SJSA1 (cell line): ENCODE measurements around the gene GRID1. TPM values are rescaled to one million over a fixed set of nuclear protein-coding genes. Genes with fewer than 3 reads are reported as not detected.
"Not testable (repeated sequence)": the region's sequence is repeated elsewhere in the genome, so short reads cannot be mapped to it uniquely, and the experiment has no call there.

Source experiments
- DNase-seq, 2 experiments: peaks; one replicate each; pipeline ENCODE4 v3.0.0-alpha.2; 2015 to 2020; ENCODE audit warnings: low spot score in 2 of 2, low read depth in 1 of 2
- H3K27ac ChIP-seq: fragments of 250-450 bp; sonication (Bioruptor Pico); 2 replicates; pipeline ENCODE4 v1.5.1; 2020; ENCODE audit warnings: mild to moderate bottlenecking, moderate library complexity
- H3K27me3 ChIP-seq: fragments of 250-450 bp; sonication (Bioruptor Pico); replicated peaks from 2 replicates; pipeline ENCODE4 v1.5.1; 2020; ENCODE audit warnings: mild to moderate bottlenecking, moderate library complexity
- H3K36me3 ChIP-seq: fragments of 250-450 bp; sonication (Bioruptor Pico); 2 replicates; pipeline ENCODE4 v1.5.1; 2020; ENCODE audit warnings: mild to moderate bottlenecking
- H3K4me1 ChIP-seq: fragments of 250-450 bp; sonication (Bioruptor Pico); replicated peaks from 2 replicates; pipeline ENCODE4 v1.6.1; 2021; ENCODE audit warnings: mild to moderate bottlenecking
- H3K4me3 ChIP-seq: fragments of 250-450 bp; sonication (Bioruptor Pico); 2 replicates; pipeline ENCODE4 v1.5.1; 2020; ENCODE audit warnings: mild to moderate bottlenecking
- H3K9me3 ChIP-seq: fragments of 250-450 bp; sonication (Bioruptor Pico); replicated peaks from 2 replicates; pipeline ENCODE4 v1.5.1; 2020; ENCODE audit warnings: mild to moderate bottlenecking
- total RNA-seq: library from RNA; depleted of rRNA; stranded (reverse); fragments of >200 nt; shearing (Covaris generic); gene quantifications from 2 replicates; pipeline ENCODE4 v1.2.3, GENCODE V29; 2014

The GRID1 gene
- total RNA-seq, 1 experiment from 2014 or later = 0.05 TPM

- Histone ChIP-seq H3K36me3 (no peaks in the 10 kb centered on the region), H3K4me1 (no peaks in the 10 kb centered on the region), H3K4me3 (no peak overlapping the region), H3K27ac (no peak overlapping the region), H3K9me3 (no peaks in the 10 kb centered on the region), H3K27me3 (no peaks in the 10 kb centered on the region)
- peak in 1 of 2 experiments; percentile 25 for DNase-seq
Observed at GRCh38 chr10:86104611-86105145, 261.9 kb downstream of the GRID1 start.

- H3K9me3 ChIP-seq = no peaks in the 10 kb centered on the region
- no peak overlapping the region for H3K27ac ChIP-seq
- H3K27me3 ChIP-seq = no peaks in the 10 kb centered on the region
- H3K36me3 ChIP-seq = no peaks in the 10 kb centered on the region
- DNase-seq = peak in 1 of 2 experiments; percentile 22
- H3K4me3 ChIP-seq = no peak overlapping the region
- no peaks in the 10 kb centered on the region for H3K4me1 ChIP-seq
Observed at GRCh38 chr10:86104156-86104555, 262.4 kb downstream of the GRID1 start.

DNA sequence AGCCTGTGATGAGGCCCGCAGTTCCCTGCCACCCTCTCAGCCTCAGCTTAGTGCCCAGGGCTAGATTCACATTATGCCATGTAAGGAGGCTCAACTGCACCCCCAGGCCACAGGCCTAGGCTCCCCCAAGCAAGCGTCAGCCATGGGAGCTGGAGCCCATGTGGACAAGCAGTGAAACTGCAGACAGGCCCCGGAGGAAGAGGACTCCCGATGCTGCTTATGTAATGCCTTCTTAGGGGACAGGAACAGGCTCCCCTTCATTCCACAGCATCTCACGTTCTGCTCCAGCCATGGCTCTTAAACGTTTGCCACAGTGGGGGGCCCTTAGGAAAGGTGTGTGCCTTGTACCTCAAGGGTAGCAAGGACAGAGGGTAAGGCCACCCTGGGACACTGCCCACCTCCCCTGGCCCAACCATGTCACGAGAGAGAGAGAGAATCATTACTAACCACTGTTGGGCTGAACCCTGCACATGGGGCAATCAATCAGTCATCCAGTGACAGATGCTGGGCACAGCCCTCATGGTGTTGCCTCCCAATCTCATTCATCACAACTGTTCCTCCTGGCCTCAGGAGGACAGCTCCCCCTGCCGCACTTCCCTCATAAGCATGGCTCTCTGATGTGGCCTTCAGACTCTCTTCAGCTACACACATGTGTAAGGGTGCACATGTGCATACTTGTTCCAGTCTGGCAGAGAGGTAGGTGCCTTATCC, 263.0 kb downstream of the GRID1 start:
- Histone ChIP-seq H3K4me1 (no peaks in the 10 kb centered on the region), H3K36me3 (no peaks in the 10 kb centered on the region), H3K27me3 (no peaks in the 10 kb centered on the region), H3K27ac (no peak overlapping the region), H3K4me3 (no peak overlapping the region), H3K9me3 (no peaks in the 10 kb centered on the region)
- peak in 1 of 2 experiments; percentile 35 for DNase-seq

GRCh38 chr10:86102451-86102850, 264.1 kb downstream of the GRID1 start:
- DNase-seq = peak in 1 of 2 experiments; percentile 23
- Histone ChIP-seq H3K27me3 (no peaks in the 10 kb centered on the region), H3K27ac (no peak overlapping the region), H3K4me3 (no peak overlapping the region), H3K9me3 (no peaks in the 10 kb centered on the region), H3K36me3 (no peaks in the 10 kb centered on the region), H3K4me1 (no peaks in the 10 kb centered on the region)

DNA sequence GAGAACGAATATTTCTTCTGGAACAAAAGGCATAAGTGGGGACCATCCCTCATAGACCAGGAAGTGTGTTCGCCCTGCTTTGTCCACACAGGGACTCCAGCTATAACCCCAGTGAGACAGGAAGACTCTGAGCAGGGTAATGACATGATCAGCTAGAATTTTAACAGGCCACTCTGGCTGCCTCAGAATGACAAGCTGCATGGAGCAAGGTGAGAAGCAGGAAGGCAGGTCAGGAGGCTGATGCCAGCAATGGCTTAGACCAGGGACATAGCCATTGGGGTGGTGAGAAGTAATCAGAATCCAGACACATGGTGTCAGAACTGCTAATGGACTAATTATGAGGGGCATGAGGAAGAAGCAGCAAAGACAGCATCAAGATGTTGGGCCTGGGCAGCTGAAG, 264.6 kb downstream of the GRID1 start:
- Histone ChIP-seq H3K27ac (no peak overlapping the region), H3K4me1 (no peaks in the 10 kb centered on the region), H3K27me3 (no peaks in the 10 kb centered on the region), H3K9me3 (no peaks in the 10 kb centered on the region), H3K4me3 (no peak overlapping the region), H3K36me3 (no peaks in the 10 kb centered on the region)
- DNase-seq = no peak

DNA sequence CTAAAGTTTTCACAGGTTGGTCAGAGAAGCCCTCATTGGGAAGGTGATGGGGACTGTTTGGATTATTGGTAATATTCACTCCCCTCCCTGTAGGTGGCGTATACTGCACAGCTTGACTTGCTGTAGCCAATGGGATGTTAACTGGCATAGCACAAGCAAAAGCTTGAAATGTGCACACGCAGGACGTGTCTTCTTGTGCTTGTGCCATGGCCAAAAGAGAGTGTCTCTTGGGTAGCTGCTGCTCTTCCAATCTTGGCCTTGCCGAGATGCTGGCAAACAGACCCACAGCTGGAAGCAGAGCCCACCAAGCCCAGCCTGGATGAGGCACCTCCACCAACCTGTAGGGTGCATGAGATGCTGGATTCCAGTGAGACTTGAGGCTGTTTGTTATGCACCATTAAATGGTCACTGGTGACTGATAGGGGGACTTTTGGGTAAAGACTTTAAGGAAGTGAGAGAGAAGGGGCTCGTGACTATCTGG, 266.0 kb downstream of the GRID1 start:
- H3K27ac ChIP-seq = no peak overlapping the region
- no peaks in the 10 kb centered on the region for H3K9me3 ChIP-seq
- H3K4me3 ChIP-seq = no peak overlapping the region
- H3K27me3 ChIP-seq = no peaks in the 10 kb centered on the region
- peak; percentile 5 to 18 for DNase-seq
- H3K4me1 ChIP-seq = no peaks in the 10 kb centered on the region
- no peaks in the 10 kb centered on the region for H3K36me3 ChIP-seq

- Histone ChIP-seq H3K4me1 (no peaks in the 10 kb centered on the region), H3K9me3 (no peaks in the 10 kb centered on the region), H3K4me3 (no peak overlapping the region), H3K27me3 (no peaks in the 10 kb centered on the region), H3K27ac (no peak overlapping the region), H3K36me3 (no peaks in the 10 kb centered on the region)
- peak in 1 of 2 experiments; percentile 23 for DNase-seq
Observed at GRCh38 chr10:86099542-86100334, 266.9 kb downstream of the GRID1 start.

- Histone ChIP-seq H3K27me3 (no peaks in the 10 kb centered on the region), H3K9me3 (no peaks in the 10 kb centered on the region), H3K36me3 (no peaks in the 10 kb centered on the region), H3K4me1 (no peaks in the 10 kb centered on the region), H3K4me3 (no peak overlapping the region), H3K27ac (no peak overlapping the region)
- no peak for DNase-seq
Observed at GRCh38 chr10:86098187-86098881, 268.3 kb downstream of the GRID1 start.

DNA sequence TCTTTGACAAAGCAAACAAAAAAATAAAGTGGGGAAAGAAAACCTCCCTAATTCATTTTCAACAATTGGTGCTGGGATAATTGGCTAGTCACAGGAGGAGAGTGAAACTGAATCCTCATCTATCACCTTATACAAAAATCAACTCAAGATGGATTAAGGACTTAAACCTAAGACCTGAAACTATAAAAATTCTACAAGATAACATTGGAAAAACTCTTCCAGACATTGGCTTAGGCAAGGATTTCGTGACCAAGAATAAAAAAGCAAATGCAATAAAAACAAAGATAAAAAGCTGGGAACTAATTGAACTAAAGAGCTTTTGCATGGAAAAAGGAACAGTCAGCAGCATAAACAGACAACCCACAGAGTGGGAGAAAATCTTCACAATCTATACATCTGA, 271.5 kb downstream of the GRID1 start:
- H3K9me3 ChIP-seq, DNase-seq, H3K27ac ChIP-seq, H3K4me1 ChIP-seq, H3K27me3 ChIP-seq, H3K36me3 ChIP-seq, H3K4me3 ChIP-seq: not testable (repeated sequence)

DNA sequence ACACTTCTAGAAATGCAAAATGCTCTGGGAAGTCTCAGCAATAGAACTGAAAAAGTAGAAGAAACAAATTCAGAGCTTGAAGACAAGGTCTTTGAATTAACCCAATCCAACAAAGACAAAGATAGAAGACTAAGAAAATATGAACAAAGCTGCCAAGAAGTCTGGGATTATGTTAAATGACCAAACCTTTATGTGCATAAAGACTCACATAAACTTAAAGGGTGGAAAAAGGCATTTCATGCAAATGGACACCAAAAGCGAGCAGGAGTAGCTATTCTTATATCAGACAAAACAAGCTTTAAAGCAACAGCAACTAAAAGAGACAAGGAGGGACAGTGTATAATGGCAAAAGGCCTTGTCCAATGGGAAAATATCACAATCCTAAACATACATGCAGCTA, 274.3 kb downstream of the GRID1 start:
- H3K36me3 ChIP-seq, H3K4me3 ChIP-seq, H3K27ac ChIP-seq, H3K4me1 ChIP-seq, H3K9me3 ChIP-seq, H3K27me3 ChIP-seq, DNase-seq: not testable (repeated sequence)

- Histone ChIP-seq H3K36me3 (no peaks in the 10 kb centered on the region), H3K9me3 (no peaks in the 10 kb centered on the region), H3K4me1 (no peaks in the 10 kb centered on the region), H3K27me3 (no peaks in the 10 kb centered on the region), H3K27ac (no peak overlapping the region), H3K4me3 (no peak overlapping the region)
- DNase-seq = no peak
Observed at GRCh38 chr10:86091216-86091615, 275.4 kb downstream of the GRID1 start.

GRCh38 chr10:86090807-86091206, 275.8 kb downstream of the GRID1 start:
- Histone ChIP-seq H3K4me3 (no peak overlapping the region), H3K27ac (no peak overlapping the region), H3K4me1 (no peaks in the 10 kb centered on the region), H3K36me3 (no peaks in the 10 kb centered on the region), H3K9me3 (no peaks in the 10 kb centered on the region), H3K27me3 (no peaks in the 10 kb centered on the region)
- DNase-seq = no peak

GRCh38 chr10:86087716-86088115, 278.9 kb downstream of the GRID1 start:
- Histone ChIP-seq H3K4me3 (no peak overlapping the region), H3K9me3 (no peaks in the 10 kb centered on the region), H3K27me3 (no peaks in the 10 kb centered on the region; the same call in 1 of the 2 replicates), H3K27ac (no peak overlapping the region), H3K36me3 (no peaks in the 10 kb centered on the region), H3K4me1 (no peaks in the 10 kb centered on the region)
- peak in 1 of 2 experiments; percentile 25 for DNase-seq
